Suppressor macrophage (primary cell): Measurements from ENCODE around the gene ZYG11B.
"Not testable (repeated sequence)": the region's sequence is repeated elsewhere in the genome, so short reads cannot be mapped to it uniquely, and the experiment has no call there.

Experiments
- DNase-seq, 4 experiments: peaks; one replicate each; pipeline ENCODE4 v3.0.0-alpha.2; 2020 to 2022
- total RNA-seq, 17 experiments: gene quantifications; one replicate each; lab custom pipeline; 2026; ENCODE audit warnings: mixed read lengths in 6 of 17, inconsistent platforms in 3 of 17; lab: John Stamatoyannopoulos, UW

Gene ZYG11B
- total RNA-seq: 31.4 to 151 (median 95.8) reads per million in 17 experiments

DNA sequence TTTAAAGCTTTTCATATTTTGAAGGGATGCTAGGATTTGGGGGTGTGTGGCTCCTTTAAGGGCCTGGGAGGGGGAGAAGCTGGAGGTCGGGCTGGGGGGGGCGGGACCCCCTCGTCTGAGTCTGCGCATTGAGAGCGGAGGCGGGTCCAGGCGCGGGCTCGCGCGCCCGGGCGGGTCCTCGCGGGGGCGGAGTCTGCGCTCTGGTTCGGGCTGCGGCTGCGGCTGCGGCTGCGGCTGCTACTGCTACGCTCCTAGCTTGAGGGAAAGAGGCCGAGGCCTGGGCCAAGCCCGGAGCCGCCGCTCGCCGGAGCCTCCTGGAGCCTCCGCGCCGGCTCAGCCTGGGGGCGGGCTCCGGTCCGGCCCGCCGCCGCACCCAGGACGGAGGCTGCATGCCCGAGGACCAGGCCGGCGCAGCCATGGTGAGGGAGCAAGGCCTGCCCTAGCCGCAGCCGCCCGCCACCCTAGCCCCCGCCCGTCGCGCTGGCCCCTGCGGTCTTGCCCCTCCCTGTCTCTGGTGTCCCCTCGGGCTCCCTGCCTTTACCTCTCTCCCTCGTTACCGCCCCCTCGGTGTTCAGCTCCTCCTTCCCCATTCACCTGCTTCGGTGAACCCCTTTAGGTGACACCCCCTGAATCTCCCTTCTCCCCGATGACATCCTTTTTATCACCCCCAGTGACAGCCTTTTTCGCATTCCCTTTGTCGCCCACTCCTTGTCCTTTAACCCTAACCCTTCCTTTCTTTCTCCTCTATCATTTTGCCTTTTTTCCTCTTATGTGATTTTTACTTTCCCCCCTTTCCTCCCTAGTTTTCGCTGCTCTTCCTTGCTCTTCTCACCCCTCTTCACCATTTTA lies at the start of gene ZYG11B:
Gene ZYG11B, plus strand, starts transcription at position 189 of the 849 bp plus-strand sequence. Its CDS starts 201 bp downstream, at position 390.
- peak; percentile 93 to 97 (median 95) for DNase-seq

GRCh38 chr1:52677076-52677806 lies 49.0 kb upstream of the ZYG11B start:
- DNase-seq: peak; percentile 4 to 42 (median 38)

- DNase-seq: no peak
These were observed 47.2 kb upstream of the ZYG11B start for GRCh38 chr1:52679048-52679447.

GRCh38 chr1:52679498-52679897 lies 46.8 kb upstream of the ZYG11B start:
- no peak for DNase-seq

GRCh38 chr1:52680353-52680752 lies 45.9 kb upstream of the ZYG11B start:
- no peak for DNase-seq

- DNase-seq: no peak
These were observed 45.1 kb upstream of the ZYG11B start for GRCh38 chr1:52681136-52681535.

- no peak for DNase-seq
These were observed 42.8 kb upstream of the ZYG11B start for GRCh38 chr1:52683367-52683940.

DNA sequence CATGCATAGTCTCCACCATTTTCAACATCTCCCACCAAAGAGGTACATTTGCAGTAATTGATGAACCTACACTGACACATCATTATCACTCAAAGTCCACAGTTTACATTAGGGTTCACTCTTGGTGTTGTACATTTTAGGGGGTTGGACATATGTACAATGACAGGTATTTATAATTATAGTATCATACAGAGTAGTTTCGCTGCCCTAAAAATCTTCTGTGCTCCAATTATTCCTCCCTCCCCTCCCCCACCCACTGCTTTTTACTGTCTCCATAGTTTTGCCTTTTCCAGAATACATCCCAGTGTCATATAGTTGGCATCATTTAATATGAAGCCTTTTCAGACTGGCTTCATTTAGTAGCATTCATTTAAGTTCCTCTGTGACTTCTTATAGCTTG lies 41.7 kb upstream of the ZYG11B start:
- DNase-seq: no peak

- DNase-seq: peak; percentile 72 to 86 (median 80)
These were observed 39.9 kb upstream of the ZYG11B start for GRCh38 chr1:52686261-52686751.

GRCh38 chr1:52686830-52687229 lies 39.4 kb upstream of the ZYG11B start:
- no peak for DNase-seq

GRCh38 chr1:52691821-52692220 lies 34.4 kb upstream of the ZYG11B start:
- no peak for DNase-seq

GRCh38 chr1:52692697-52693096 lies 33.6 kb upstream of the ZYG11B start:
- no peak for DNase-seq

DNA sequence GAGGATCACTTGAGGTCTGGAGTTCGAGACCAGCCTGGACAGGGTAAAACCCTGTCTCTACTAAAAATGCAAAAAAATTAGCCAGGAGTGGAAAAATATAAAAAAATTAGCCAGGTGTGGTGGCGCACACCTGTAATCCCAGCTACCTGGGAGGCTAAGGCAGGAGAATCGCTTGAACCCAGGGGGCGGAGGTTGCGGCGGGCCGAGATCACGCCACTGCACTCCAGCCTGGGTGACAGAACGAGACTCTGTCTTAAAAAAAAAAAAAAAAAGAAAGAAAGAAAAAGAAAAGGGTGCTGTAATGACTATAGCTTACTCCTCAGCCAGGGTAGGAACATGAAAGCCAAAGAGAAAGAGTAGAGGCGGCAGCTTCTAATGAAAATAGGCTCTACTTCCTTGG lies 32.9 kb upstream of the ZYG11B start:
- DNase-seq: not testable (repeated sequence)

DNA sequence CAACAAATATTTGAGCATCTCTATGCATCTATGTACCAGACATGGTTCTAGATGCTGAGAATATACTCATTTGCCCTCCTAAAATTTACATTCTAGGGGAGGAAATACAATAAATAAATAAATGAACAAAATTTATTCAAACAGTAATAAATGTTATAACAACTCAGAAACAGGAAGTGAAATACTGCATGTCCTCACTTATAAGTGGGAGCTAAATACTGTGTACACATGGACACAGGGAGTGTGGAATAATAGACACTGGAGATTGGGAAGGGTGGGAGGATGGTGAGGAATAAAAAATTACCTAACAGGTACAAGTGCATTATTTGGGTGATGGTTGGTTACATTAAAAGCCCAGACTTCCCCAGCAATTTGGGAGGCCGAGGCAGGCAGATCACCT lies 32.4 kb upstream of the ZYG11B start:
- no peak for DNase-seq

GRCh38 chr1:52695627-52696026 lies 30.6 kb upstream of the ZYG11B start:
- DNase-seq: no peak

GRCh38 chr1:52697795-52698674 lies 28.2 kb upstream of the ZYG11B start, which contains the start of gene COA7:
Gene COA7 (minus strand): TSS chr1:52698347. CDS start chr1:52698326, 21 bp downstream.
- DNase-seq: peak; percentile 86 to 97 (median 92)

DNA sequence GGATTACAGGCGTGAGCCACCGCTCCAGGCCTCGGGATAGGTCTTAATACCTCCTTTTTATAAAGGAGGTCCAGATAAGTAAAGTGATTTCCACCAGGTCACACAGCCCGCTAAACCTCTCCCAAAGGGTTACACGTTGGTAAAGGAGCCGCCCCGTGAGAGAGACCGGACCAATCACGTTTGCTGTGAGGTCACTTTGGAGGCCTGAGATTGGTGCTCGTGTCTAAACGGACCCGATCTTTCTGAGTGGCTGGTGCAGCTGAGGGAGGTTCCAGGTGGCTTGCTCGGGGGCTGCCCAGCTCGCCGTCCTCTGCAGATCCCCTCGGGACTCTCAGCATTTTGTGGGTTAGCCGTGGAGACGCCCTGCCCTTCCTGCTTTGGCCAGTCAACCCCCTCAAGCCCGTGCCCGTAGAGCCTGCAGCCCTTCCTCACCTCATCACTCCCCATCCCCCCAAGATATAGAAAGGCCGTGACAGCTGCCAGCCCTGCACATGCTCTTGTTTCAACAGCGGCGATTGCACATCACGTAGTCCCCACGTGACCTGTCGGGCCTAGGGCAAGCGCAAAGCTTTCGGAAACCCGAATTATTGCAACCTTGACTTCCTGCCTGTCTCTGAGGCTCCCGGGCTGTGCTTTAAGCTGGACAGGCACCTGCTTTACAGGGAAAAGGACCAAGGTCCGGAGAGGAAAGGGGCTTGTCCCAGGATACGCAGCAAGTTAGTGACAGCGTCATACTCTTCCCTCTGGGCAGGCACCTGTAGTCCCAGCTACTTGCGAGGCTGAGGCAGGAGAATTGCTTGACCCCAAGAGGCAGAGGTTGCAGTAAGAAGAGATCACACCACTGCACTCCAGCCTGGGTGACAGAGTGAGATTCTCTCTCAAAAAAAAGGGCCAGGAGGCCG lies 23.1 kb upstream of the ZYG11B start:
- peak; percentile 89 to 95 (median 93) for DNase-seq

DNA sequence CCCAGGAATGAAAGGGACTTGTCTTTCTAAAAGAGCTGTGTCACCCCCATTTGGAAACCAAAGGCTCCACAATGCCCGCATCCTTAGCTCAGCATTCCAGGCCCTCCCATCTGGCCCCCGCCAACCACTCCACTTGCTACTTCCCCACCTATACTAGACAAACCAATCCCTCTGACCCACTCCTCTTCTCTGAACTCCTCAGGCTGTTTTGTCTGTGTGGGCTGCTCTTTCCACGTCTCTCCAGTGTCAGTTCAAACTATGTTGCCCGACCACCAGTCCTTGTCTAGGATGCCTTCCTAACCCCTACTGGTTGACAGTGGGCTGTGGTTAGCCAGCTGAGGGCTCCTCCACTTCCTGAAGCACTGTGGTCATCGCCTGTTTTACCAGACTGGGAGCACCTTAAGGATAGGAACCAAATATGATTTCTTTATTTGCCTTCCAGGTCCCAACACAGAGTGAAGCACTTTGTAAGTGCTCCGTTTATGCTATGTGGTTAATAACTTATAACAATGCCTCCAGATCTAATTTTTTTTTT lies 20.1 kb upstream of the ZYG11B start:
- no peak for DNase-seq

DNA sequence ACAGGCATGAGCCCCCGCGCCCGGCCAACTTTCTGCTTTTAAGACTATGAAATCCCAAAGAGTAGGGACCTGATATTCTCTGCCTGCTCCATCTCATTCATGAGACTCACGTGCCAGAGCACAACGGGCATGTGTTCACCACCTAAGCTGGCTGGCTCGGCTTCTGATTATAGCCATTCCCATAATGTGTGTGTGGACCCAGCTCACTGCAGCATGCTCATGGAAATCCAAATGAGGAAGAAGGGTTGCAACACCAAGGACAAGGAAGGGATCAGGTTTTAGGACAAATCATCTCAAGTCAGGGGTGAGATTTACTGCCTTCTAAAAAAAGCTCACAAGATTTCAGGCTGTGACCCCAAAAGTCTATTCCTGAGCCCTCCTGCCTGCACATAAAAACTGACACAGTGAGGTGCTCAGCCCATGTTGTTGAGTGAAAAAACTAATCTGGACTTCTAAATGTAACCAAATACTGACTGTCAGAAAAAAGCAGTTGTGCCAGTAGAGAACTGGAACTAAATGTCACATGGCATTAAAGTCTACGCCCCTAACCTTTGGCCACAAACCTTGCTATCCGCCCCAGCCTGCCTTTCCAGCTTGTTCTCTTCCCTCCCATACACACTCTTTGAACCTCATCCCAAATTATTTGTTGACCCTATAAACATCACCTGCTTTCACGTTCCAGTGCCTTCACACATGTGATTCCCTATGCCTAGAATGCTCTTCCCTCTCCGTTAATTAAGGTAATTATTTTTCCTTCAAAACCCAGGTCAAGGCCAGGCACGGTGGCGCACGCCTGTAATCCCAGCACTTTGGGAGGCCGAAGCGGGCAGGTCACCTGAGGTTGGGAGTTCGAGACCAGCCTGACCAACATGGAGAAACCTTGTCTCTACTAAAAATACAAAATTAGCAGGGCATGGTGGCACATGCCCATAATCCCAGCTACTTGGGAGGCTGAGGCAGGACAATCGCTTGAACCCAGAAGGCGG lies 19.0 kb upstream of the ZYG11B start:
- peak; percentile 61 to 81 (median 76) for DNase-seq
